GM12801 (cell line): ENCODE data around the gene NFIA.

ENCODE experiments used
- CTCF ChIP-seq: IDR thresholded peaks from one replicate; pipeline ENCODE4 v1.5.1; 2011; ENCODE audit warnings: control low read depth; ENCODE audit not compliant: insufficient read length; ENCODE audit errors: extremely low read depth

The NFIA gene

DNA sequence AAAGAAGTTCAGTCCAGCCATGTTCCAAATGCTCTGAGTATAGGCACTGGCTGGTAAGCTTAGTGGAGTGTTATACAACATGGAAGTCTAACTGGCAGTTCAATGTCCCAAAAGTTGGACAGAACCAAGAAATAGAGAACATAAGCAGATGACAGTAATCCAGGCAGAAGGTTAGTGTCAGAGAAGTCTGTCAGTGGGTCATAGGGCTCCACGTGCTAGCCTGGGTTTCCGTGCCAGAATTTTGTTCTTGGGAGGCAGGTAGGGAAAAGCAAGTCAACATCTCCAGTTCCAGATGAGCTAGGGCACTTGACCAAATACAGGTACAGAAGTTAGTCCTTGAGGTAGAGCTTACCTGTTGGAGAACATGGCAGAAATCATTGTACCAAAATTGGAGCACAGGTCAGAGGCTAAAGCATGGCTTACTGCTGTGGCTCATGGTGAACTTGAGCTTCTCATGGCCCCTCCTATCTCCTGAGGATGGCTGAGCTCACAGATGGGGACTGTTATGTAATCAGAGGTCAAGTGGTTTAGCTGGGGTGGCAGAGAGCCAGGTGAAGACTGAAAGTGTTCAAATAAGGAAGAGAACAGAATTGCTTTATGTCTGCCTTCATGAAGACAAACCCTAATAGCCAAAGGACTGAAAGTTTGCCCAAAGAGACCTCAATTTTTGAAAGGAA lies 170.8 kb downstream of the NFIA start:
- TF ChIP-seq CTCF = no peak

DNA sequence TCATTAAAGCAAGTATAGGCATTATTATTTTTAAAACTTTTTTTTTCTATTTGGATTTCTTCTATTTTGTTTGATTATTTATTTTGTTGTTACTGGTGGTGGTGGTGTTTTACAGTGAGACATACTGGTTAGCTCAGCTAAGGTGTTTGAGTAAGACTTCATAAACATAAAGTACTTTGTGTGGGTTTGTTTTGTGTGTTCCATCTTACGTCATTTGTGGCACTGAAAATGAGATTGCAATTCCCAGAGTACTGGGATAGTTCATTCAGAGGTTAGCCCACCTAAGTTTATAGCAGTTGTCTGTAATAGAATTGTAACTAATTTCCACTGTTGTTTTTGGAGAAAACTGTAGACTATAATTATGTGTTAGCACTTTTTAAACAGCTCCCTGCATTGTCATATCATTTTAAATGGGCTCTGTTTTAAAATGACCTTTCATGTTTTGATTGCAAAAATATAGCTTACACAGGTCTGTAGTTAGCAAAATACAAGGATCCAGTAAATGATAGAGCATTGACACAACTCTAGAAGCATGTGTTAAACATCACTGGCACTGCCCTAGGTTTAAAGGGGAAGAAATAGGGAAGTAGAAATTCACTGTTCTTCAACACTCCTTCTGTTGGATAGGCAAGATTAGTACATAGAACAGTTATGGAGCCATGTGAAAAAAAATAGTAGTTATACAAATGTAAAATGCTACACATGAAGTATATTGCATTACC lies 171.7 kb downstream of the NFIA start:
- no peak for TF ChIP-seq CTCF

DNA sequence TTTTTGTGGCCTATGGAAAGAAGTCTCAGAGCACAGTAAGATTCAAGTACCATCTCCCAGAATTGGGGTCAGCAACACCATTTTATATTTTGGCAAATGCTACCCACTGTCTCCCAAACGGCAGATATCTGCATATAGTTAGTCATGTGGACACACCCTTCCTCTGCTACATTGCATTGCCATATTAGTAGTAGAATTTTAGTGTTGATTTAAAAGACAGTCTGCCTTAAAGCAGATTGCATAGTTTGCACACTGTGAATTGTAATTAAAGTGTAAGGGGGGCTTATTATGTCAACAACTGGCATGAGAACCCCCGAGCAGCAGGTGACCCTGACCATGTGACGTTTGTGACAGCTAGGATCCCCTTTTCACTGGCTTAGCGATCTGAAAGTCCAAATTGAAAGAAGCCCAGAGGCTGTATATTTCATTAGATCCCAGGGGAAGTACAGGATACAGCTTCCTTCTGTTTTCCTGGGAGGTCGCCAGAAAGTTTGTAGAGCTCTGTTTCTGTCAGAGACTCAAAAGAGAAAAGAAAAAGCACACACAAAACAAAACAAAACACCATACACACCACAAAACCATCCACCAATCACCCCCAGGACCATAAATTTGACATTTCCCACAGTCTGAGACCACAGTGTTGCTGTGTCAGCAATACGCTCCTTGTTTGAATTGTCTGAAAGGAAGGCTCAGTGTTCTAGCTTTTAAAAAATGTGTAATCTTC lies 172.4 kb downstream of the NFIA start:
- TF ChIP-seq CTCF = no peak

- TF ChIP-seq CTCF = no peak
These were observed 173.0 kb downstream of the NFIA start for GRCh38 chr1:61255358-61255703.

DNA sequence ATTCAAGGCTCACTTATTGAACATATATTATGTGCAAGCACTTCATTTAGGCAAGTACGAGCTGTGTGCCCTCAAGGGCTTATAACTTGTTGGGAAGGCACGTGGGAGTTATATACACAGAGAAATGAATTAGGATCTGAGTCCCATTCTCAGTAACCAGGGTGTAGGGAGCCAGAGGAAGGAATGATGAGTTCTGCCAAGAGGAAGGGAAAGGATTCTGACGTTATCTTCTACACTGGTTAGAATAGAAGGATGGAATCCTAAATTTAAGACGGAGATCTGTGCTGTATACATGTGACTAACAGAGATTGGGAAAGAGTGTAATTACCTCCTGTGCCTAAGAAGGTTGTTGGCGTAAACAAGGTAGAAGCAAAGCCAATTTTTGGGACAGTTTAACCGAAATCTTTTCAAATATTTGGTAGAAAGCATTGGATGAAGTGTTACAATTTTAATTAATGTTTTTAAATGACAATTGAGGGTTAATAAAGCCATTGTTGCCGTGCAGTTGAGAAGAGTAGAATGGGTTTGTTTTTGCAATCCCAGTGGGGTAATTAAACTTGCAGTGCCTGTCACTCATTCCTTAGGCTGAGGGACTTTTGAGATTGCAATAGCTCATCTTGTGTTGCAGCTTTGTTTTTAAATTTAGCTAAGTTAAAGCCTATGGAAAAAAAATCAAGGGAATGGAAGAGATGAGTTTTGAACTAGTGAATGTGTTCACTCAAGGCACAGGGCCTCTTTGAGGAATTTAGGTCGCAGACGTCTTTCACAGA lies 177.2 kb downstream of the NFIA start:
- no peak for TF ChIP-seq CTCF

GRCh38 chr1:61260171-61260570 lies 177.8 kb downstream of the NFIA start:
- no peak for TF ChIP-seq CTCF

GRCh38 chr1:61261595-61261994 lies 179.2 kb downstream of the NFIA start:
- TF ChIP-seq CTCF = no peak
